NT2/D1 (cell line): ENCODE results near the gene PDE6G.

Source experiments
- DNase-seq: peaks from one replicate; pipeline ENCODE4 v3.0.0-alpha.2; 2011; ENCODE audit warnings: low read depth, low spot score
- H3K27me3 ChIP-seq: 2 replicates; pipeline ENCODE4 v1.6.0; 2011; ENCODE audit warnings: mild to moderate bottlenecking; ENCODE audit not compliant: insufficient read length, insufficient read depth
- H3K36me3 ChIP-seq: 2 replicates; pipeline ENCODE4 v1.6.1; 2011; ENCODE audit warnings: mild to moderate bottlenecking, low read length, mixed read lengths; ENCODE audit not compliant: insufficient read depth, insufficient read length
- H3K4me1 ChIP-seq: 2 replicates; pipeline ENCODE4 v1.5.1; 2011; ENCODE audit not compliant: insufficient read depth, insufficient read length
- H3K4me3 ChIP-seq: 2 replicates; pipeline ENCODE4 v1.5.1; 2011; ENCODE audit warnings: low read depth; ENCODE audit not compliant: insufficient read length
- H3K9ac ChIP-seq: 2 replicates; pipeline ENCODE4 v1.6.0; 2011; ENCODE audit warnings: low read depth; ENCODE audit not compliant: insufficient read length
- H3K9me3 ChIP-seq: 2 replicates; pipeline ENCODE4 v1.5.1; 2011; ENCODE audit warnings: mild to moderate bottlenecking, low read length; ENCODE audit not compliant: insufficient read depth
- SUZ12 ChIP-seq: IDR thresholded peaks from 2 replicates; pipeline ENCODE4 v1.6.1; 2011; ENCODE audit not compliant: insufficient read length, insufficient read depth; ENCODE audit errors: extremely low read depth
- YY1 ChIP-seq: IDR thresholded peaks from 2 replicates; pipeline ENCODE4 v1.6.1; 2011; ENCODE audit not compliant: insufficient read length, insufficient read depth
- ZNF274 ChIP-seq: IDR thresholded peaks from 2 replicates; pipeline ENCODE4 v1.6.1; 2011; ENCODE audit warnings: mild to moderate bottlenecking, low read depth, low read length

PDE6G gene

GRCh38 chr17:81656835-81657234 is 493 bp upstream of the PDE6G start:
- Histone ChIP-seq H3K27me3 (no peaks in the 10 kb centered on the region), H3K4me3 (no peak overlapping the region), H3K36me3 (no peaks in the 10 kb centered on the region), H3K9me3 (no peaks in the 10 kb centered on the region), H3K9ac (peak overlapping the region; percentile 10), H3K4me1 (peaks cover 20% of the 10 kb centered on the region)
- no peak for DNase-seq
- TF ChIP-seq SUZ12 = no peak
- TF ChIP-seq YY1 = no peak
- no peak for TF ChIP-seq ZNF274

- no peak for DNase-seq
- Histone ChIP-seq H3K9me3 (no peaks in the 10 kb centered on the region), H3K36me3 (no peaks in the 10 kb centered on the region), H3K27me3 (no peaks in the 10 kb centered on the region), H3K9ac (peak overlapping the region; percentile 28), H3K4me1 (peaks cover 32% of the 10 kb centered on the region), H3K4me3 (no peak overlapping the region)
- TF ChIP-seq SUZ12 (no peak), YY1 (no peak), ZNF274 (no peak)
Observed at GRCh38 chr17:81655378-81656117, 794 bp downstream of the PDE6G start.

- no peak for DNase-seq
- Histone ChIP-seq H3K9me3 (no peaks in the 10 kb centered on the region), H3K4me1 (peaks cover 39% of the 10 kb centered on the region), H3K4me3 (peak overlapping the region; percentile 50), H3K9ac (peak overlapping the region; percentile 93), H3K27me3 (peaks cover 9% of the 10 kb centered on the region), H3K36me3 (no peaks in the 10 kb centered on the region)
- TF ChIP-seq ZNF274 (no peak), YY1 (no peak), SUZ12 (no peak)
Observed at GRCh38 chr17:81652906-81653771, 3.2 kb downstream of the PDE6G start.

GRCh38 chr17:81651692-81652091 is 4.7 kb downstream of the PDE6G start:
- TF ChIP-seq YY1 = no peak
- TF ChIP-seq SUZ12 = no peak
- TF ChIP-seq ZNF274 = no peak
- H3K4me1 ChIP-seq = peaks cover 47% of the 10 kb centered on the region
- DNase-seq = no peak
- H3K9ac ChIP-seq = peak overlapping the region; percentile 6
- H3K36me3 ChIP-seq = no peaks in the 10 kb centered on the region
- peaks cover 15% of the 10 kb centered on the region for H3K27me3 ChIP-seq
- H3K9me3 ChIP-seq = no peaks in the 10 kb centered on the region
- no peak overlapping the region for H3K4me3 ChIP-seq

GRCh38 chr17:81650951-81651350 is 5.4 kb downstream of the PDE6G start:
- no peaks in the 10 kb centered on the region for H3K9me3 ChIP-seq
- no peak overlapping the region for H3K4me3 ChIP-seq
- no peaks in the 10 kb centered on the region for H3K36me3 ChIP-seq
- DNase-seq = no peak
- TF ChIP-seq ZNF274 = no peak
- no peak for TF ChIP-seq SUZ12
- TF ChIP-seq YY1 = no peak
- H3K27me3 ChIP-seq = peaks cover 15% of the 10 kb centered on the region
- peak overlapping the region; percentile 26 for H3K9ac ChIP-seq
- H3K4me1 ChIP-seq = peaks cover 41% of the 10 kb centered on the region

- H3K4me3 ChIP-seq = peak overlapping the region; percentile 12
- TF ChIP-seq SUZ12 = no peak
- no peak for TF ChIP-seq YY1
- TF ChIP-seq ZNF274 = no peak
- H3K4me1 ChIP-seq = peaks cover 33% of the 10 kb centered on the region
- H3K9ac ChIP-seq = peak overlapping the region; percentile 53
- peaks cover 15% of the 10 kb centered on the region for H3K27me3 ChIP-seq
- no peaks in the 10 kb centered on the region for H3K9me3 ChIP-seq
- no peak for DNase-seq
- H3K36me3 ChIP-seq = no peaks in the 10 kb centered on the region
Observed at GRCh38 chr17:81648707-81649085, 7.6 kb downstream of the PDE6G start.
